GM12878 (cell line): ENCODE measurements around the gene GAS2L3. TPM values are rescaled to one million over a fixed set of nuclear protein-coding genes. Genes with fewer than 3 reads are reported as not detected.
"Not testable (repeated sequence)": the region's sequence is repeated elsewhere in the genome, so short reads cannot be mapped to it uniquely, and the experiment has no call there.

Source experiments
- ATAC-seq: fragments of 200-7000 bp; cut with Tn5 transposase; 3 replicates; pipeline ENCODE4 v1.9.1; 2020; ENCODE audit warnings: mild to moderate bottlenecking, moderate library complexity
- BruUV-seq: library from RNA; stranded (reverse); fragments of 400-500 nt; replicated peaks from 2 replicates; lab custom pipeline; 2021; lab: Mats Ljungman, UMichigan
- CTCF ChIA-PET: fragments of 300-600 bp; sonication (Branson Sonifier 250); formaldehyde crosslinking; extraction: SDS; loops from one replicate; lab custom pipeline; 2021; ENCODE audit warnings: inconsistent platforms; lab: Yijun Ruan, JAX
- POLR2A ChIA-PET: fragments of 350-600 bp; formaldehyde crosslinking; extraction: SDS; loops from one replicate; lab custom pipeline; 2021; ENCODE audit warnings: inconsistent platforms; lab: Charles Lee
- RAD21 ChIA-PET: fragments of 300-600 bp; sonication (Branson Sonifier 250); formaldehyde crosslinking; loops from one replicate; lab custom pipeline; 2023; ENCODE audit warnings: antibody characterized with exemption; ENCODE audit not compliant: unreplicated experiment; lab: Charles Lee
- SMC1A ChIA-PET: fragments of 300-600 bp; sonication (Branson Sonifier 250); formaldehyde crosslinking; loops from one replicate; lab custom pipeline; 2023; ENCODE audit not compliant: unreplicated experiment, uncharacterized antibody; lab: Charles Lee
- DNase-seq: peaks from one replicate; pipeline ENCODE4 v3.0.0-alpha.2; 2011; ENCODE audit warnings: low read depth, low spot score
- FAIRE-seq: peaks from 3 replicates; lab custom pipeline; 2011; peaks lifted over from hg19 to GRCh38; lab: Jason Lieb, UNC
- H2AFZ ChIP-seq: 2 replicates; pipeline ENCODE4 v1.6.0; 2011; ENCODE audit warnings: low read depth, low read length, control low read depth; ENCODE audit not compliant: control insufficient read depth
- H3K27ac ChIP-seq: 2 replicates; pipeline ENCODE4 v1.5.1; 2011; ENCODE audit warnings: control low read depth; ENCODE audit not compliant: control insufficient read depth, insufficient read depth
- H3K27me3 ChIP-seq, 2 experiments: replicated peaks in 1 of 2; 2 replicates each; pipeline versions ENCODE4 v1.6.0 to v1.6.1; 2011; ENCODE audit warnings: low read length in 1 of 2; ENCODE audit not compliant: control insufficient read depth in 2 of 2, insufficient read depth in 2 of 2
- H3K36me3 ChIP-seq, 2 experiments: 2 replicates each; pipeline ENCODE4 v1.5.1; 2011; ENCODE audit warnings: low read length in 1 of 2; ENCODE audit not compliant: control insufficient read depth in 2 of 2, insufficient read depth in 2 of 2
- H3K4me1 ChIP-seq: 2 replicates; pipeline ENCODE4 v1.6.1; 2011; ENCODE audit warnings: mild to moderate bottlenecking, low read length, moderate library complexity, mixed read lengths; ENCODE audit not compliant: control insufficient read depth, insufficient read depth
- H3K4me2 ChIP-seq: 2 replicates; pipeline ENCODE4 v1.6.0; 2011; ENCODE audit warnings: control low read depth; ENCODE audit not compliant: control insufficient read depth, insufficient read depth
- H3K4me3 ChIP-seq: fragments of 200-600 bp; sonication (generic); 2 replicates; pipeline ENCODE4 v1.5.1; 2016
- H3K79me2 ChIP-seq: 2 replicates; pipeline ENCODE4 v1.6.0; 2011; ENCODE audit warnings: low read length; ENCODE audit not compliant: control insufficient read depth, insufficient read depth
- H3K9ac ChIP-seq: 2 replicates; pipeline ENCODE4 v1.8.0; 2011; ENCODE audit warnings: low read length, control low read depth, mixed read lengths; ENCODE audit not compliant: control insufficient read depth, insufficient read depth
- H3K9me3 ChIP-seq: replicated peaks from 3 replicates; pipeline ENCODE4 v1.5.1; 2011; ENCODE audit warnings: mild to moderate bottlenecking, low read length; ENCODE audit not compliant: control insufficient read depth, insufficient read depth
- H4K20me1 ChIP-seq: 2 replicates; pipeline ENCODE4 v1.6.0; 2011; ENCODE audit not compliant: control insufficient read depth, insufficient read depth
- CHD4 ChIP-seq: fragments of 200-600 bp; sonication (generic); IDR thresholded peaks from 2 replicates; pipeline ENCODE4 v1.6.1; 2016; ENCODE audit warnings: mild to moderate bottlenecking
- IKZF2 ChIP-seq, 2 experiments: fragments of 450-650 bp; IDR thresholded peaks; 2 replicates each; pipeline ENCODE4 v1.6.1; 2017; ENCODE audit warnings: mild to moderate bottlenecking in 2 of 2, moderate library complexity in 2 of 2
- NRF1 ChIP-seq: conservative IDR thresholded peaks from 2 replicates; pipeline ENCODE4 v1.6.1; 2011; ENCODE audit warnings: mild to moderate bottlenecking, low read depth, low read length, improper control_type of control experiment
- PKNOX1 ChIP-seq: fragments of 450-650 bp; IDR thresholded peaks from 2 replicates; pipeline ENCODE4 v1.6.1; 2016; ENCODE audit warnings: mild to moderate bottlenecking
- RB1 ChIP-seq: fragments of 450-650 bp; formaldehyde crosslinking; IDR thresholded peaks from 2 replicates; pipeline ENCODE4 v1.6.1; 2017; ENCODE audit warnings: mild to moderate bottlenecking, borderline replicate concordance
- SREBF1 ChIP-seq: IDR thresholded peaks from 2 replicates; pipeline ENCODE4 v1.6.1; 2012; ENCODE audit warnings: mild to moderate bottlenecking, low read length
- ZNF384 ChIP-seq: IDR thresholded peaks from 2 replicates; pipeline ENCODE4 v1.6.1; 2012; ENCODE audit warnings: low read depth, mild to moderate bottlenecking, low read length, improper control_type of control experiment, borderline replicate concordance
- ZNF622 ChIP-seq: fragments of 450-650 bp; IDR thresholded peaks from 2 replicates; pipeline ENCODE4 v1.6.1; 2017; ENCODE audit warnings: mild to moderate bottlenecking, inconsistent platforms
- WGBS: methylation state at CpG from one replicate; pipeline ENCODE4 v1.1.6; 2016; ENCODE audit warnings: low lambda C conversion rate; ENCODE audit not compliant: insufficient replicate concordance, insufficient coverage; ENCODE audit errors: missing lambda C conversion rate; 5-methylcytosine and 5-hydroxymethylcytosine counted together
- in situ Hi-C: fragments of 300-500 bp; cut with MboI; formaldehyde crosslinking; loops from 9 replicates; pipeline ENCODE4 v1.14.3; 2018; ENCODE audit warnings: mixed read lengths
- intact Hi-C: fragments of 100-400 bp; cut with micrococcal nuclease; formaldehyde crosslinking; loops from one replicate; pipeline ENCODE4 v1.14.2; 2022; ENCODE audit not compliant: unreplicated experiment
- polyA plus RNA-seq, 11 experiments: library from polyadenylated mRNA; depleted of rRNA in 4 of 11; unstranded in 6 of 11; stranded (reverse) in 5 of 11; fragments of >200 nt; fragmentation: Nextera tagmentation in 4 of 11; fragmentation: Illumina TruSeq in 1 of 11; extraction: Ambion mirVana in 4 of 11; extraction: Trizol in 1 of 11; gene quantifications; 1 replicate in 1 of 11; 2 replicates in 10 of 11; pipeline versions ENCODE4 v1.2.1 to v1.2.3, GENCODE V29; 2011 to 2016; ENCODE audit warnings: inconsistent platforms in 2 of 11, missing spikeins in 2 of 11, low read depth in 1 of 11
- total RNA-seq, 4 experiments: library from RNA; depleted of rRNA in 3 of 4; stranded (reverse); fragments of >200 nt in 3 of 4; fragmentation: Illumina TruSeq in 1 of 4; extraction: Trizol in 1 of 4; gene quantifications; 2 replicates each; pipeline versions ENCODE4 v1.2.1 to v1.2.3, GENCODE V29; 2013 to 2021
- TF ChIP-seq, protein P1 (sequence below): fragments of 450-650 bp; conservative IDR thresholded peaks from 2 replicates; pipeline ENCODE4 v1.6.1; 2017; ENCODE audit warnings: mild to moderate bottlenecking, moderate library complexity

Gene GAS2L3
- total and polyA plus RNA-seq, 10 of the 15 experiments (the other 5 are each of a cell fraction or from before 2014, with no cell fraction given) = 0.46 to 6.6 (median 2.4) TPM

DNA sequence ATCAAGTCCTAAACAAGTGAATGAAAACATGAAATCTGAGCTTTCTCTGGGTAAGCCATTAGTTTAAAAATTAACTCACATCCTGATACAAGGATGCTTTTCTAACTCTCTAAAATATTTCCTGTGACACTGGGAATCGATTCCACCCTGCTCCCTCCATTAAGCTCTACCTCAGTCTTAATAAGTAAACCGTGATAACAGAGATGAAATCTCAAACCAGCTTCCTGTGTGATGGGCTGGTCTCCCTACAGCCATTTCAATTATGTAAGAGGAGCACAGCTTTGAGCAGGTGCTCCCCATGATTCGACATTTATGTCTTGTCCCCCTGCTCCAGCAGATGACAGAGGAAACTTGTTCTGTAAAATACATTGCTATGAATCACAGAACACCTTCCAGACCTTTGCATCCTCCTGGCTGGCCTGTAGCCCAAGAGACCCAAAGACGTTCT is 59.0 kb downstream of the GAS2L3 start (continued):
- TF ChIP-seq, protein P1, sequence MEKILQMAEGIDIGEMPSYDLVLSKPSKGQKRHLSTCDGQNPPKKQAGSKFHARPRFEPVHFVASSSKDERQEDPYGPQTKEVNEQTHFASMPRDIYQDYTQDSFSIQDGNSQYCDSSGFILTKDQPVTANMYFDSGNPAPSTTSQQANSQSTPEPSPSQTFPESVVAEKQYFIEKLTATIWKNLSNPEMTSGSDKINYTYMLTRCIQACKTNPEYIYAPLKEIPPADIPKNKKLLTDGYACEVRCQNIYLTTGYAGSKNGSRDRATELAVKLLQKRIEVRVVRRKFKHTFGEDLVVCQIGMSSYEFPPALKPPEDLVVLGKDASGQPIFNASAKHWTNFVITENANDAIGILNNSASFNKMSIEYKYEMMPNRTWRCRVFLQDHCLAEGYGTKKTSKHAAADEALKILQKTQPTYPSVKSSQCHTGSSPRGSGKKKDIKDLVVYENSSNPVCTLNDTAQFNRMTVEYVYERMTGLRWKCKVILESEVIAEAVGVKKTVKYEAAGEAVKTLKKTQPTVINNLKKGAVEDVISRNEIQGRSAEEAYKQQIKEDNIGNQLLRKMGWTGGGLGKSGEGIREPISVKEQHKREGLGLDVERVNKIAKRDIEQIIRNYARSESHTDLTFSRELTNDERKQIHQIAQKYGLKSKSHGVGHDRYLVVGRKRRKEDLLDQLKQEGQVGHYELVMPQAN = no peak
- TF ChIP-seq ZNF384 (no peak), ZNF622 (no peak), CHD4 (no peak), NRF1 (no peak), SREBF1 (no peak), PKNOX1 (no peak), IKZF2 (IDR thresholded peaks at IDR 0.05) (no peak), RB1 (no peak)

DNA sequence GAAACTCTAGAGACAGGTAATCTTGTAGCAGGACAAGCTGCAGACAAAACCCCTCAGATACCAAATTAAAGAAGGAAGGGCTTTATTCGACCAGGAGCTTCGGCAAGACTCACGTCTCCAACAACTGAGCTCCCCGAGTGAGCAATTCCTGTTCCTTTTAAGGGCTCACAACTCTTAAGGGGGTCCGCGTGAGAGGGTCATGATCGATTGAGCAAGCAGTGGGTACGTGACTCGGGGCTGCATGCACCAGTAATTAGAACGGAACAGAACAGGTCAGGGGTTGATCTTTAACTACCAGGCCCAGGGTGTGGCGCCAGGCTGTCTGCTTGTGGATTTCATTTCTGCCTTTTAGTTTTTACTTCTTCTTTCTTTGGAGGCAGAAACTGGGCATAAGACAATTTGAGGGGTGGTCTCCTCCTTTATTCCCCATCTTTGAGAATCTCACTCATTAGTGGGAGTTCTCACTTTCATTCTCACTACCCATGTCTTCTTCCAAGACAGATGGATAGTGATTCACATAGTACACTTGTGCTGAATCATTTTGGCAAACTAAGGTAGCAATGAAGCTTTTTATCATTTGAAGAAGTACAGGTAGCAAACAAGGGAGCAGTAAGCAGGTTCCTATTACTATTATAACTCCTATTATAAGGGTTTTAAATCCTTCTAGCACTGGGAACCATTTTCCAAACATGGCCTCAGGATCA is 59.8 kb downstream of the GAS2L3 start:
- H3K9ac ChIP-seq, H3K27me3 ChIP-seq, H3K4me1 ChIP-seq, BruUV-seq, POLR2A ChIA-PET, H3K4me3 ChIP-seq, H2AFZ ChIP-seq, H3K79me2 ChIP-seq, FAIRE-seq, H3K27ac ChIP-seq, H3K9me3 ChIP-seq, H3K4me2 ChIP-seq, H3K36me3 ChIP-seq, intact Hi-C loops, in situ Hi-C loops, H4K20me1 ChIP-seq, DNase-seq: not testable (repeated sequence)
- peak; percentile 64 for ATAC-seq
- WGBS = 62% methylated on average over 11 of the region's 11 CpGs
- ChIA-PET RAD21 (interaction anchor here (1.4 to 1.5 kb wide), 2 partner anchors 39 kb away, joined by 3 to 4 read pairs; no protein-coding TSS in a partner anchor), CTCF (interaction anchor here (2.2 kb wide), 1 partner anchor 39 kb away, joined by 13 read pairs; no protein-coding TSS in a partner anchor), SMC1A (interaction anchor here (1.0 to 2.1 kb wide), 6 partner anchors 9 to 66 kb away, joined by 3 to 8 read pairs (median 5); no protein-coding TSS in a partner anchor)
